K562 (cell line): Measurements from ENCODE around the gene DCAF12.
"Not testable (repeated sequence)": the region's sequence is repeated elsewhere in the genome, so short reads cannot be mapped to it uniquely, and the experiment has no call there.

Source experiments
- CTCF ChIP-seq, 3 experiments: IDR thresholded peaks in 2 of 3; conservative IDR thresholded peaks in 1 of 3; 2 replicates each; pipeline ENCODE4 v1.5.1; 2011 to 2012; ENCODE audit warnings: low read length in 3 of 3, mild to moderate bottlenecking in 3 of 3, control low read depth in 2 of 3, improper control_type of control experiment in 1 of 3, inconsistent platforms in 1 of 3, low read depth in 1 of 3, mixed read lengths in 1 of 3, moderate library complexity in 1 of 3; ENCODE audit not compliant: insufficient read depth in 2 of 3
- DPF2 ChIP-seq: fragments of 450-650 bp; IDR thresholded peaks from 2 replicates; pipeline ENCODE4 v1.6.1; 2016
- KAT7 ChIP-seq: sonication (generic); formaldehyde crosslinking; IDR thresholded peaks from 2 replicates; pipeline ENCODE4 v1.8.0; 2022; ENCODE audit warnings: missing genetic modification reagents, mild to moderate bottlenecking, borderline replicate concordance
- RNF2 ChIP-seq: sonication (generic); IDR thresholded peaks from 2 replicates; pipeline ENCODE4 v1.6.1; 2016
- SMC3 ChIP-seq: conservative IDR thresholded peaks from 2 replicates; pipeline ENCODE4 v1.6.1; 2011; ENCODE audit warnings: low read depth, low read length, improper control_type of control experiment; ENCODE audit not compliant: insufficient read depth
- SNRNP70 ChIP-seq: fragments of 200-400 bp; formaldehyde crosslinking; optimal IDR thresholded peaks from 2 replicates; pipeline ENCODE3; 2017; ENCODE audit warnings: low read depth, low read length
- USF2 ChIP-seq: sonication (generic); formaldehyde crosslinking; IDR thresholded peaks from 2 replicates; pipeline ENCODE4 v1.5.0; 2020; ENCODE audit warnings: missing genetic modification reagents
- ZNF766 ChIP-seq: fragments of 200-800 bp; sonication (Bioruptor generic); conservative IDR thresholded peaks from 2 replicates; pipeline ENCODE4 v1.6.1; 2016; ENCODE audit warnings: missing genetic modification characterization, missing compliant biosample characterization
- ZSCAN29 ChIP-seq: fragments of 450-650 bp; IDR thresholded peaks from 2 replicates; pipeline ENCODE4 v1.6.1; 2017
- TF ChIP-seq, protein P1 (sequence below), 2 experiments: fragments of 450-650 bp; IDR thresholded peaks; 2 replicates each; pipeline ENCODE4 v1.6.1; 2016

DNA sequence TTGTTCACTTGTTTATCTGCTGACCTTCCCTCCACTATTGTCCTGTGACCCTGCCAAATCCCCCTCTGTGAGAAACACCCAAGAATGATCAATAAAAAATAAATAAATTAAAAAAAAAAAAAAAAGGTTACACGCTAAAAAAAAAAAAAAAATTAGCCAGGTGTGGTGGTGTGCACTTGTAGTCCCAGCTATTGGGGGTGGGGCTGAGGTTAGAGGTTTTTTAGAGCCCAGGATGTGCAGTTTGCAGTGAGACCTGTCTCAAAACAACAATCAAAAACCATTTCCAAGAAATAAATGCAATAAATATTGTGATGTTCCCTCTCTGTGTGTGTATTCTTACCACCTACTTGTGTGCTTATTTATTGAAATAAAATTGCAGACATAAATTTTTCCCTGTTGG lies 12.1 kb upstream of the DCAF12 start:
- not testable (repeated sequence) for TF ChIP-seq RNF2; USF2 (CRISPR knock-in tag); SMC3; DPF2; KAT7 (CRISPR knock-in tag); ZNF766 (CRISPR knock-in tag); SNRNP70; CTCF (IDR thresholded peaks at IDR 0.05 in 2 of 3, conservative IDR thresholded peaks at IDR 0.05 in 1 of 3; ENCODE audit: insufficient read depth in 2 of 3, low read depth in 1 of 3, low read length in 3 of 3); ZSCAN29
- TF ChIP-seq, protein P1, sequence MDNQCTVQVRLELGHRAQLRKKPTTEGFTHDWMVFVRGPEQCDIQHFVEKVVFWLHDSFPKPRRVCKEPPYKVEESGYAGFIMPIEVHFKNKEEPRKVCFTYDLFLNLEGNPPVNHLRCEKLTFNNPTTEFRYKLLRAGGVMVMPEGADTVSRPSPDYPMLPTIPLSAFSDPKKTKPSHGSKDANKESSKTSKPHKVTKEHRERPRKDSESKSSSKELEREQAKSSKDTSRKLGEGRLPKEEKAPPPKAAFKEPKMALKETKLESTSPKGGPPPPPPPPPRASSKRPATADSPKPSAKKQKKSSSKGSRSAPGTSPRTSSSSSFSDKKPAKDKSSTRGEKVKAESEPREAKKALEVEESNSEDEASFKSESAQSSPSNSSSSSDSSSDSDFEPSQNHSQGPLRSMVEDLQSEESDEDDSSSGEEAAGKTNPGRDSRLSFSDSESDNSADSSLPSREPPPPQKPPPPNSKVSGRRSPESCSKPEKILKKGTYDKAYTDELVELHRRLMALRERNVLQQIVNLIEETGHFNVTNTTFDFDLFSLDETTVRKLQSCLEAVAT (IDR thresholded peaks at IDR 0.05): not testable (repeated sequence)
